GM19468 (cell line): ENCODE data around the gene RET.

Source experiments
- ATAC-seq: cut with Tn5 transposase; IDR thresholded peaks from one replicate; pipeline ENCODE4 v1.9.1; 2021; ENCODE audit warnings: mild to moderate bottlenecking, moderate library complexity, moderate number of reproducible peaks; ENCODE audit not compliant: unreplicated experiment; ENCODE audit errors: extremely low read depth

RET gene

GRCh38 chr10:43043773-43044447, 33.0 kb upstream of the RET start:
- ATAC-seq, result no peak

- ATAC-seq, result no peak
These were observed 32.4 kb upstream of the RET start for GRCh38 chr10:43044448-43044921.

GRCh38 chr10:43044961-43045621, 31.8 kb upstream of the RET start:
- no peak for ATAC-seq

- ATAC-seq, result no peak
These were observed 31.1 kb upstream of the RET start for GRCh38 chr10:43045631-43046287.

GRCh38 chr10:43046288-43046991, 30.4 kb upstream of the RET start:
- ATAC-seq, result no peak

GRCh38 chr10:43047288-43047970, 29.4 kb upstream of the RET start:
- no peak for ATAC-seq

GRCh38 chr10:43048301-43049051, 28.4 kb upstream of the RET start:
- ATAC-seq, result no peak

- ATAC-seq, result no peak
These were observed 27.8 kb upstream of the RET start for GRCh38 chr10:43049081-43049551.

- ATAC-seq, result no peak
These were observed 26.9 kb upstream of the RET start for GRCh38 chr10:43050011-43050410.

- ATAC-seq, result no peak
These were observed 23.0 kb upstream of the RET start for GRCh38 chr10:43053825-43054224.

- ATAC-seq, result no peak
These were observed 22.3 kb upstream of the RET start for GRCh38 chr10:43054593-43054992.

- no peak for ATAC-seq
These were observed 21.7 kb upstream of the RET start for GRCh38 chr10:43055217-43055616.

GRCh38 chr10:43055991-43056567, 20.8 kb upstream of the RET start:
- ATAC-seq, result no peak

GRCh38 chr10:43056568-43057011, 20.3 kb upstream of the RET start:
- no peak for ATAC-seq

GRCh38 chr10:43057231-43057711, 19.6 kb upstream of the RET start:
- ATAC-seq, result no peak

GRCh38 chr10:43057831-43058340, 19.0 kb upstream of the RET start:
- ATAC-seq, result no peak

- ATAC-seq, result no peak
These were observed 18.0 kb upstream of the RET start for GRCh38 chr10:43058716-43059335.

- no peak for ATAC-seq
These were observed 17.5 kb upstream of the RET start for GRCh38 chr10:43059336-43059720.
